ENCODE data around the gene EPHA7.

Gene EPHA7

GRCh38 chr6:93196406-93196970 lies 222.9 kb downstream of the EPHA7 start:
- TF ChIP-seq TAF1 (IDR thresholded peaks at IDR 0.05; ENCODE audit: low read depth, low read length) (no peak), SPI1 (IDR thresholded peaks at IDR 0.05; ENCODE audit: low read depth, low read length) (no peak), POU2F2 (IDR thresholded peaks at IDR 0.05; ENCODE audit: low read depth, low read length) (no peak), POLR2A (IDR thresholded peaks at IDR 0.05; ENCODE audit: low read depth, low read length) (no peak), PAX5 (IDR thresholded peaks at IDR 0.05; ENCODE audit: insufficient read depth, low read length, severe bottlenecking) (no peak), POLR2AphosphoS5 (IDR thresholded peaks at IDR 0.05; ENCODE audit: low read depth, low read length) (no peak)
- DNase-seq (ENCODE audit: insufficient read length, low spot score) (no peak), FAIRE-seq (no peak)

GRCh38 chr6:93194480-93194879 lies 224.9 kb downstream of the EPHA7 start:
- TF ChIP-seq POLR2A (IDR thresholded peaks at IDR 0.05; ENCODE audit: low read depth, low read length) = no peak
- TF ChIP-seq TAF1 (IDR thresholded peaks at IDR 0.05; ENCODE audit: low read depth, low read length) = no peak
- no peak for TF ChIP-seq POLR2AphosphoS5 (IDR thresholded peaks at IDR 0.05; ENCODE audit: low read depth, low read length)
- TF ChIP-seq PAX5 (IDR thresholded peaks at IDR 0.05; ENCODE audit: insufficient read depth, low read length, severe bottlenecking) = no peak
- TF ChIP-seq POU2F2 (IDR thresholded peaks at IDR 0.05; ENCODE audit: low read depth, low read length) = no peak
- no peak for TF ChIP-seq SPI1 (IDR thresholded peaks at IDR 0.05; ENCODE audit: low read depth, low read length)
- no peak for DNase-seq (ENCODE audit: insufficient read length, low spot score)
- FAIRE-seq = no peak

GRCh38 chr6:93193868-93194267 lies 225.5 kb downstream of the EPHA7 start:
- TF ChIP-seq POLR2A (IDR thresholded peaks at IDR 0.05; ENCODE audit: low read depth, low read length) (no peak), TAF1 (IDR thresholded peaks at IDR 0.05; ENCODE audit: low read depth, low read length) (no peak), PAX5 (IDR thresholded peaks at IDR 0.05; ENCODE audit: insufficient read depth, low read length, severe bottlenecking) (no peak), POU2F2 (IDR thresholded peaks at IDR 0.05; ENCODE audit: low read depth, low read length) (no peak), POLR2AphosphoS5 (IDR thresholded peaks at IDR 0.05; ENCODE audit: low read depth, low read length) (no peak), SPI1 (IDR thresholded peaks at IDR 0.05; ENCODE audit: low read depth, low read length) (no peak)
- DNase-seq (ENCODE audit: insufficient read length, low spot score) = no peak
- FAIRE-seq = no peak

Measured in GM12891 (cell line).